22Rv1 (cell line): ENCODE data around the gene AP2A2.

Source experiments
- CTCF ChIP-seq: fragments of 450-650 bp; IDR thresholded peaks from 2 replicates; pipeline ENCODE4 v1.5.1; 2017; ENCODE audit warnings: mild to moderate bottlenecking
- ZFX ChIP-seq: fragments of 450-650 bp; IDR thresholded peaks from 2 replicates; pipeline ENCODE4 v1.6.1; 2017; ENCODE audit warnings: antibody characterized with exemption, borderline replicate concordance

GRCh38 chr11:883527-883926 lies 42.1 kb upstream of the AP2A2 start:
- TF ChIP-seq CTCF (no peak), ZFX (no peak)
